Measurements from ENCODE around the gene RASGEF1B. TPM values are rescaled to one million over a fixed set of nuclear protein-coding genes. Genes with fewer than 3 reads are reported as not detected.

The RASGEF1B gene
- total RNA-seq, 1 experiment from 2014 or later: 7.5 TPM

DNA sequence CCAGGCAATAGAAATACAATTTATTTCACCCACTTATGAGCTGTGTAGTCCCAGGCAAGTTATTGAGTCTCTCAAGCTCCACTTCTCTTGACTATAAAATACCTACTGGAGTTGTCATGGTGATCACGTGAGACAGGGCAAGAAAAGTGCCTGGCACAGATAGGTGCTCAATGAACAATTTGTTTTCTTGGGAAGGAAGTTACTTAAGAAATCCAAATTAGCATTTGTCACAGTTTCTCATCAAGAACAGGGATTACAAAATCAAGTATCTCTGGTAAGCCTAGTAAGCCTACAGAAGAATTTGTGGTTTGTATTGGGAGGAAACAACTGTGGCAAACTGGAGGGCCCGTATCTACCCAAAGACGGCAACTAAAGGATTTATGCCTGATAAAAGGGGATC, 37.5 kb upstream of the RASGEF1B start:
- Histone ChIP-seq H3K14ac (ENCODE audit: insufficient read depth, low read length) (no peak overlapping the region), H3K23me2 (ENCODE audit: insufficient read length, low read depth, low read length, poor library complexity, severe bottlenecking) (no peaks in the 10 kb centered on the region), H3K79me1 (ENCODE audit: insufficient read depth, low read depth, low read length, poor library complexity, severe bottlenecking) (no peaks in the 10 kb centered on the region), H3K27ac (ENCODE audit: insufficient read length, low read depth, low read length) (no peak overlapping the region), H2BK12ac (ENCODE audit: insufficient read length, low read depth, low read length) (no peak overlapping the region), H2BK20ac (ENCODE audit: low read depth, low read length, poor library complexity, severe bottlenecking) (no peak overlapping the region), H2AFZ (ENCODE audit: low read length) (no peak overlapping the region), H4K8ac (replicated peaks; ENCODE audit: insufficient read length, low read depth, low read length) (no peak overlapping the region), H3K9ac (ENCODE audit: extremely low read depth, insufficient read length, low read length) (no peak overlapping the region), H3K27me3 (ENCODE audit: insufficient read depth, low read length) (no peaks in the 10 kb centered on the region), H3K79me2 (ENCODE audit: insufficient read depth, low read length) (no peaks in the 10 kb centered on the region), H2BK5ac (ENCODE audit: insufficient read length, low read length) (no peak overlapping the region), H3K4me2 (ENCODE audit: insufficient read depth, insufficient read length, low read length) (no peak overlapping the region), H3K18ac (ENCODE audit: insufficient read length, low read depth, low read length) (no peak overlapping the region), H2AK5ac (ENCODE audit: insufficient read length, low read length) (no peak overlapping the region), H2BK15ac (ENCODE audit: low read depth, low read length) (no peak overlapping the region), H4K20me1 (ENCODE audit: control insufficient read depth, insufficient read depth, insufficient read length) (no peaks in the 10 kb centered on the region), H3K23ac (ENCODE audit: insufficient read length, low read depth, low read length) (no peak overlapping the region), H3K9me3 (ENCODE audit: control insufficient read depth, low read depth, low read length) (no peaks in the 10 kb centered on the region), H2BK120ac (ENCODE audit: low read depth, low read length, poor library complexity, severe bottlenecking) (no peak overlapping the region), H3T11ph (ENCODE audit: low read length) (no peak overlapping the region), H3K4ac (ENCODE audit: low read depth, low read length) (no peak overlapping the region), H4K5ac (ENCODE audit: insufficient read length, low read depth, low read length) (no peak overlapping the region), H3K56ac (ENCODE audit: insufficient read length, low read depth, low read length) (no peak overlapping the region), H3K4me1 (ENCODE audit: insufficient read depth, low read length) (peaks cover 3% of the 10 kb centered on the region; the same call in 1 of the 2 replicates), H4K91ac (ENCODE audit: insufficient read length, low read depth, low read length) (no peak overlapping the region)
- H3K4me1 Mint-ChIP-seq: peaks cover 20 to 36% of the 10 kb centered on the region in 2 experiments
- no peaks in the 10 kb centered on the region for H3K36me3 Mint-ChIP-seq (ENCODE audit: insufficient read depth in 1 of 3, low read depth in 3 of 3)
- H3K27me3 Mint-ChIP-seq (ENCODE audit: low read depth): no peaks in the 10 kb centered on the region
- WGBS (ENCODE audit: extremely low coverage, insufficient read length, low lambda C conversion rate): no CpG with 5 or more reads among the region's 3 CpGs
- TF ChIP-seq, protein P1, sequence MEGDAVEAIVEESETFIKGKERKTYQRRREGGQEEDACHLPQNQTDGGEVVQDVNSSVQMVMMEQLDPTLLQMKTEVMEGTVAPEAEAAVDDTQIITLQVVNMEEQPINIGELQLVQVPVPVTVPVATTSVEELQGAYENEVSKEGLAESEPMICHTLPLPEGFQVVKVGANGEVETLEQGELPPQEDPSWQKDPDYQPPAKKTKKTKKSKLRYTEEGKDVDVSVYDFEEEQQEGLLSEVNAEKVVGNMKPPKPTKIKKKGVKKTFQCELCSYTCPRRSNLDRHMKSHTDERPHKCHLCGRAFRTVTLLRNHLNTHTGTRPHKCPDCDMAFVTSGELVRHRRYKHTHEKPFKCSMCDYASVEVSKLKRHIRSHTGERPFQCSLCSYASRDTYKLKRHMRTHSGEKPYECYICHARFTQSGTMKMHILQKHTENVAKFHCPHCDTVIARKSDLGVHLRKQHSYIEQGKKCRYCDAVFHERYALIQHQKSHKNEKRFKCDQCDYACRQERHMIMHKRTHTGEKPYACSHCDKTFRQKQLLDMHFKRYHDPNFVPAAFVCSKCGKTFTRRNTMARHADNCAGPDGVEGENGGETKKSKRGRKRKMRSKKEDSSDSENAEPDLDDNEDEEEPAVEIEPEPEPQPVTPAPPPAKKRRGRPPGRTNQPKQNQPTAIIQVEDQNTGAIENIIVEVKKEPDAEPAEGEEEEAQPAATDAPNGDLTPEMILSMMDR (conservative IDR thresholded peaks at IDR 0.05): no peak
- no peak for DNase-seq
- no peaks in the 10 kb centered on the region for H3K9me3 Mint-ChIP-seq
- H3K27ac Mint-ChIP-seq: no peak overlapping the region
- H3K4me3 Mint-ChIP-seq: no peak overlapping the region

All from H9 (cell line).